ENCODE results near the gene TPH1.

Gene TPH1

GRCh38 chr11:18066626-18067025 lies 20.6 kb upstream of the TPH1 start:
- Histone ChIP-seq H3K4me3 (ENCODE audit: low read length) (no peak overlapping the region), H3K4me1 (ENCODE audit: control insufficient read depth, insufficient read depth, low read length) (no peaks in the 10 kb centered on the region), H3K27ac (ENCODE audit: low read length) (no peak overlapping the region), H3K36me3 (ENCODE audit: control insufficient read depth, insufficient read depth, low read length) (no peaks in the 10 kb centered on the region), H3K9me3 (ENCODE audit: control insufficient read depth, insufficient read depth, low read length) (no peaks in the 10 kb centered on the region), H3K27me3 (ENCODE audit: control insufficient read depth, insufficient read depth, low read length) (no peaks in the 10 kb centered on the region)
- WGBS (ENCODE audit: insufficient coverage, insufficient read length) = no CpG with 5 or more reads among the region's 2 CpGs
- no peak for DNase-seq (ENCODE audit: low read depth, low spot score)

- no peak for DNase-seq (ENCODE audit: low read depth, low spot score)
- Histone ChIP-seq H3K4me3 (ENCODE audit: low read length) (no peak overlapping the region), H3K27ac (ENCODE audit: low read length) (no peak overlapping the region), H3K9me3 (ENCODE audit: control insufficient read depth, insufficient read depth, low read length) (no peaks in the 10 kb centered on the region), H3K4me1 (ENCODE audit: control insufficient read depth, insufficient read depth, low read length) (no peaks in the 10 kb centered on the region), H3K27me3 (ENCODE audit: control insufficient read depth, insufficient read depth, low read length) (no peaks in the 10 kb centered on the region), H3K36me3 (ENCODE audit: control insufficient read depth, insufficient read depth, low read length) (no peaks in the 10 kb centered on the region)
- no CpG with 5 or more reads among the region's 8 CpGs for WGBS (ENCODE audit: insufficient coverage, insufficient read length)
Observed at GRCh38 chr11:18065572-18065971, 19.5 kb upstream of the TPH1 start.

- no CpG with 5 or more reads among the region's 7 CpGs for WGBS (ENCODE audit: insufficient coverage, insufficient read length)
- no peaks in the 10 kb centered on the region for H3K27me3 ChIP-seq (ENCODE audit: control insufficient read depth, insufficient read depth, low read length)
- no peak overlapping the region for H3K27ac ChIP-seq (ENCODE audit: low read length)
- no peaks in the 10 kb centered on the region for H3K9me3 ChIP-seq (ENCODE audit: control insufficient read depth, insufficient read depth, low read length)
- no peaks in the 10 kb centered on the region for H3K36me3 ChIP-seq (ENCODE audit: control insufficient read depth, insufficient read depth, low read length)
- no peaks in the 10 kb centered on the region for H3K4me1 ChIP-seq (ENCODE audit: control insufficient read depth, insufficient read depth, low read length)
- no peak overlapping the region for H3K4me3 ChIP-seq (ENCODE audit: low read length)
- no peak for DNase-seq (ENCODE audit: low read depth, low spot score)
Observed at GRCh38 chr11:18064450-18065054, 18.5 kb upstream of the TPH1 start.

DNA sequence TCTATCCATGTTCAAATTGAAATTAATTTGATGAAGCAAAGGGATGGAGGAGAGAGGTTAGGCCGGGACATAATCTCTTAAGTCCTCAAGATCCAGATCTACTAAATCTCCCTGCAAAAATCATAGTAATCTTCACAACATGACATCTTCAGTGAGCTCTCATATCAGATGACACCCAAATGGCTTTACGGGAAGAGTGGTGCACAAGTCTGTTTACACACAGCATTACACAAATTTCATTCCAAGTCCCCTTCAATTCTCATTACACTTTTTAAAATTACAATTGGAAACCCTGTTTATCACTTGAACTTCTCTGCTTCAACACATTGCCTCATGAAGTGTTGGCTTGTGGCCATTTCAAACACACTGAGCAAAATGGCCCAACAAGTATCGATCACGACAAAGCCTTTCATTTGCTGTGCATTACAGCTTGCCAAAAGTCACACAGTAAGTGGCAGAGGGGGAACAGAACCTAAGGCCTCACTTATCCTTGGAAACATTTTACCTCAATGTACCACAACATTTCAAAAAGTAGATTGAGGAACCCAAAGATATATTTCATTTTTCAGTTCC lies 17.9 kb upstream of the TPH1 start:
- Histone ChIP-seq H3K27me3 (ENCODE audit: control insufficient read depth, insufficient read depth, low read length) (no peaks in the 10 kb centered on the region), H3K4me1 (ENCODE audit: control insufficient read depth, insufficient read depth, low read length) (no peaks in the 10 kb centered on the region), H3K9me3 (ENCODE audit: control insufficient read depth, insufficient read depth, low read length) (no peaks in the 10 kb centered on the region), H3K4me3 (ENCODE audit: low read length) (no peak overlapping the region), H3K27ac (ENCODE audit: low read length) (no peak overlapping the region), H3K36me3 (ENCODE audit: control insufficient read depth, insufficient read depth, low read length) (no peaks in the 10 kb centered on the region)
- DNase-seq (ENCODE audit: low read depth, low spot score) = no peak
- no CpG with 5 or more reads among the region's 4 CpGs for WGBS (ENCODE audit: insufficient coverage, insufficient read length)

DNA sequence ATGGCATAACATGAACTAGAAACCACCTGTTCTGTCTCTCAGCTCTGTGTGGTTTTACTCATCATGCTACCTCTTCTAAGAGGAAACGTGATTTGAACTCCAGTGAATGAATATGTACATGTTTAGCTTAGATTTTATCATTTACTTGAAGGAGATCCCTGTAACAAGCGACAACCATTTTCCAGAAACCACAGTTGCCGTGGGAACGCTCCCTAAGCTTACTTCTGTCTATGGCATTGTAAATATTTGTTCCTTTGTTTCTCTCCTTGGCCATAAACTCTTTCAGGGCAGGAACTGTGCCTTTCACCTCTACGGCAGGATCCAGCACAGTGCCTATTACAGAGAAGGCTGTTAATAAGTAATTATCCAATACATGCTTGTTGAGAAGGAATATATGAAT lies 17.1 kb upstream of the TPH1 start:
- no CpG with 5 or more reads among the region's 5 CpGs for WGBS (ENCODE audit: insufficient coverage, insufficient read length)
- no peak for DNase-seq (ENCODE audit: low read depth, low spot score)
- Histone ChIP-seq H3K36me3 (ENCODE audit: control insufficient read depth, insufficient read depth, low read length) (no peaks in the 10 kb centered on the region), H3K27me3 (ENCODE audit: control insufficient read depth, insufficient read depth, low read length) (no peaks in the 10 kb centered on the region), H3K4me3 (ENCODE audit: low read length) (no peak overlapping the region), H3K4me1 (ENCODE audit: control insufficient read depth, insufficient read depth, low read length) (no peaks in the 10 kb centered on the region), H3K9me3 (ENCODE audit: control insufficient read depth, insufficient read depth, low read length) (no peaks in the 10 kb centered on the region), H3K27ac (ENCODE audit: low read length) (no peak overlapping the region)

- Histone ChIP-seq H3K36me3 (ENCODE audit: control insufficient read depth, insufficient read depth, low read length) (no peaks in the 10 kb centered on the region), H3K9me3 (ENCODE audit: control insufficient read depth, insufficient read depth, low read length) (no peaks in the 10 kb centered on the region), H3K27ac (ENCODE audit: low read length) (no peak overlapping the region), H3K27me3 (ENCODE audit: control insufficient read depth, insufficient read depth, low read length) (no peaks in the 10 kb centered on the region), H3K4me1 (ENCODE audit: control insufficient read depth, insufficient read depth, low read length) (no peaks in the 10 kb centered on the region), H3K4me3 (ENCODE audit: low read length) (no peak overlapping the region)
- no CpG with 5 or more reads among the region's 2 CpGs for WGBS (ENCODE audit: insufficient coverage, insufficient read length)
- no peak for DNase-seq (ENCODE audit: low read depth, low spot score)
Observed at GRCh38 chr11:18061351-18061750, 15.3 kb upstream of the TPH1 start.

- no peak overlapping the region for H3K27ac ChIP-seq (ENCODE audit: low read length)
- WGBS (ENCODE audit: insufficient coverage, insufficient read length) = no CpG with 5 or more reads among the region's 1 CpG
Observed at GRCh38 chr11:18056561-18057181, 10.6 kb upstream of the TPH1 start.

DNA sequence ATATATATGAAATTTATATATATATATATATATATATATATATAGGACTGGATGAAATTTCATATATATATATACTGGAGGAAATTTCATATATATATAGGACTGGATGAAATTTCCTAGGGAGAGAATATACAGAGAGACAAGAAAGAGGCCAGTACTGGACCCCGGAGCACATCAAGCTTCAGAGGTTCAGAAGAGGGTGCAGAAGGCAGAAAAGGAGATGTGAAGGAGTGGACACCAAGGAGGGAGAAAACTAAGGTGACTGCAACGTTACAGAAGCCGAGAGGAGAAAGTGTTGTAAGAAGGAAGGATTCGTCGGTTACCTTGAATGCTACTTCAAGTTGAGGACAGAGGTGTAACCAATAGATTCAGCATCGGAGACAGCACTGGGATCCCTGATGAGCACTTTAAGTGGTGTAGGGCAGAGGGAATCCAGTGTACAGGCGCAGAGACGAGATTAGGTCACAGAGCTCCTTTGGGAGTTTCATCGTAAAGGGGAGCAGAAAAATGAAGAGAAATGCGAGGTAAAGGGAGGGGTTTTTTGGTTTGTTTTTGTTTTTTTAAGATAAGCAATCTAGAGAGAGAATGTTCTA lies 8.5 kb upstream of the TPH1 start:
- Histone ChIP-seq H3K4me3 (ENCODE audit: low read length) (no peak overlapping the region), H3K9me3 (ENCODE audit: control insufficient read depth, insufficient read depth, low read length) (no peaks in the 10 kb centered on the region), H3K27me3 (ENCODE audit: control insufficient read depth, insufficient read depth, low read length) (no peaks in the 10 kb centered on the region), H3K36me3 (ENCODE audit: control insufficient read depth, insufficient read depth, low read length) (no peaks in the 10 kb centered on the region), H3K4me1 (ENCODE audit: control insufficient read depth, insufficient read depth, low read length) (no peaks in the 10 kb centered on the region), H3K27ac (ENCODE audit: low read length) (no peak overlapping the region)
- DNase-seq (ENCODE audit: low read depth, low spot score) = no peak
- WGBS (ENCODE audit: insufficient coverage, insufficient read length) = 100% methylated on average over 2 of the region's 10 CpGs

More at GRCh38 chr11:18056561-18057181, 10.6 kb upstream of the TPH1 start:
- Histone ChIP-seq H3K36me3 (ENCODE audit: control insufficient read depth, insufficient read depth, low read length) (no peaks in the 10 kb centered on the region), H3K4me3 (ENCODE audit: low read length) (no peak overlapping the region), H3K27me3 (ENCODE audit: control insufficient read depth, insufficient read depth, low read length) (no peaks in the 10 kb centered on the region), H3K4me1 (ENCODE audit: control insufficient read depth, insufficient read depth, low read length) (no peaks in the 10 kb centered on the region), H3K9me3 (ENCODE audit: control insufficient read depth, insufficient read depth, low read length) (no peaks in the 10 kb centered on the region)
- no peak for DNase-seq (ENCODE audit: low read depth, low spot score)

GRCh38 chr11:18050848-18051247 lies 4.8 kb upstream of the TPH1 start:
- Histone ChIP-seq H3K9me3 (ENCODE audit: control insufficient read depth, insufficient read depth, low read length) (no peaks in the 10 kb centered on the region), H3K36me3 (ENCODE audit: control insufficient read depth, insufficient read depth, low read length) (no peaks in the 10 kb centered on the region), H3K4me3 (ENCODE audit: low read length) (no peak overlapping the region), H3K27ac (ENCODE audit: low read length) (no peak overlapping the region), H3K27me3 (ENCODE audit: control insufficient read depth, insufficient read depth, low read length) (peaks cover 5% of the 10 kb centered on the region; the same call in 1 of the 2 replicates), H3K4me1 (ENCODE audit: control insufficient read depth, insufficient read depth, low read length) (no peaks in the 10 kb centered on the region)
- DNase-seq (ENCODE audit: low read depth, low spot score) = no peak
- no CpG with 5 or more reads among the region's 2 CpGs for WGBS (ENCODE audit: insufficient coverage, insufficient read length)

DNA sequence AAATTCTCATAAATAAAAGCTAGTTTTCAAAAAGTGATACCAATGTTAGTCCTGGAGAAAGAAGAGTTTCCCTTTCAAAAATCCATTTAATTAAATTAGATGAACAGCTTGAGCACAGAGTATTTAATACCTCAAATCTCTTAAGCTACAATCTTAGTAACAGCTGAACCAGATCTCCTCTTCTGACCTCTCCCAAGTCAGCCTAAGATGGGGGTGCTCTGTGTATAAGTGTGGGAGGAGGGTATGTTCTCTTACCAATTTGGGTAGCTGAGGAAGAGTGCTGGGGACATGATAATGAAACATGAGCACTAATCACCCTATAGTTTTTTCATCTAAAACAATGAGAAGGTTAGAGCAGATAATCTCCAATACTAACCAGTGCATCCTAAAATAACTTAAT lies 9.6 kb downstream of the TPH1 start:
- H3K4me3 ChIP-seq (ENCODE audit: low read length) = no peak overlapping the region
- no peaks in the 10 kb centered on the region for H3K27me3 ChIP-seq (ENCODE audit: control insufficient read depth, insufficient read depth, low read length)
- H3K27ac ChIP-seq (ENCODE audit: low read length) = no peak overlapping the region
- H3K4me1 ChIP-seq (ENCODE audit: control insufficient read depth, insufficient read depth, low read length) = no peaks in the 10 kb centered on the region
- DNase-seq (ENCODE audit: low read depth, low spot score) = no peak
- no peaks in the 10 kb centered on the region for H3K9me3 ChIP-seq (ENCODE audit: control insufficient read depth, insufficient read depth, low read length)
- no peaks in the 10 kb centered on the region for H3K36me3 ChIP-seq (ENCODE audit: control insufficient read depth, insufficient read depth, low read length)
